Occipital lobe (tissue), 2 donors: ENCODE measurements around the gene DNAI7. TPM values are rescaled to one million over a fixed set of nuclear protein-coding genes. Genes with fewer than 3 reads are reported as not detected.

ENCODE experiments used
- DNase-seq: peaks from one replicate; lab custom pipeline; 2025; lab: John Stamatoyannopoulos, UW
- total RNA-seq: library from RNA; depleted of rRNA; stranded (reverse); fragments of >200 nt; gene quantifications from one replicate; pipeline ENCODE4 v1.2.3, GENCODE V29; 2014

Gene DNAI7, protein sequence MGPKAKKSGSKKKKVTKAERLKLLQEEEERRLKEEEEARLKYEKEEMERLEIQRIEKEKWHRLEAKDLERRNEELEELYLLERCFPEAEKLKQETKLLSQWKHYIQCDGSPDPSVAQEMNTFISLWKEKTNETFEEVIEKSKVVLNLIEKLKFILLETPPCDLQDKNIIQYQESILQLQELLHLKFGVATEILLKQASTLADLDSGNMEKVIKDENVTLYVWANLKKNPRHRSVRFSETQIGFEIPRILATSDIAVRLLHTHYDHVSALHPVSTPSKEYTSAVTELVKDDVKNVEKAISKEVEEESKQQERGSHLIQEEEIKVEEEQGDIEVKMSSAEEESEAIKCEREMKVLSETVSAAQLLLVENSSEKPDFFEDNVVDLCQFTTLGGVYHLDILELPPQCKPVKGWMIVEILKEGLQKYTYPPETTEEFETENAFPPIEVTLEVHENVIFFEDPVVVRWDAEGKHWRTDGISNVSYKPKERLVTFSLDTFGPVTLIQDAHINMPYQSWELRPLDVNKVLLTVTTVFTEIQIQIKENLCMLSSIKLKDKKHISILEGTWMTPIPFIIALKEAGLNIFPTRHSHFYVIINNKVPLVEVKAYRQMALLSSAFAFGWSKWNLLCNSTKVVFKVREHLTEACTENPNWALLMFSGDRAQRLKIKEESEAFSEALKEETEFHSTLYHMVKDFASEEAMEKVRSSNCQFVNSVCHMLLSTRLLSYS
- total RNA-seq = 3.4 TPM

- peak; percentile 89 for DNase-seq
These were observed at the start of gene DNAI7, which contains the start of gene ETFRF1 for GRCh38 chr12:25195056-25195971. Gene DNAI7, minus strand, starts transcription at chr12:25195160. Its CDS starts 82 bp downstream, at chr12:25195078. Gene ETFRF1, plus strand, starts transcription at chr12:25195237. Its CDS starts 8,720 bp downstream, at chr12:25203957.

DNA sequence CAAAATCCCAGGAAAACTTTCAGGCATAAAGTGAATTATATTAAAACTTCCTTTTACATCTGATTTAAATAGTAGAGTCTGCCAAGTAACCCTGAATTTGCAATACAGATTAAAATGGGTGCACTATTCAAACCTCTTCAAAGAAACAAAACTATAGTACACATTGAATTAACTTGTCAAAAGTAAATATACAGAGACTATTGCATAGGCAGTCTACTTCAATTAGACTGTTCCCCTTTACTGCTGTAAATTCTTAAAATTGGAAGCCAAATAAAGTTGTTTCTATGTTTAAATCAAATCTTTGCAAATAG lies 48.7 kb upstream of the DNAI7 start:
- DNase-seq = no peak

GRCh38 chr12:25242981-25243679 lies 48.2 kb upstream of the DNAI7 start:
- no peak for DNase-seq

DNA sequence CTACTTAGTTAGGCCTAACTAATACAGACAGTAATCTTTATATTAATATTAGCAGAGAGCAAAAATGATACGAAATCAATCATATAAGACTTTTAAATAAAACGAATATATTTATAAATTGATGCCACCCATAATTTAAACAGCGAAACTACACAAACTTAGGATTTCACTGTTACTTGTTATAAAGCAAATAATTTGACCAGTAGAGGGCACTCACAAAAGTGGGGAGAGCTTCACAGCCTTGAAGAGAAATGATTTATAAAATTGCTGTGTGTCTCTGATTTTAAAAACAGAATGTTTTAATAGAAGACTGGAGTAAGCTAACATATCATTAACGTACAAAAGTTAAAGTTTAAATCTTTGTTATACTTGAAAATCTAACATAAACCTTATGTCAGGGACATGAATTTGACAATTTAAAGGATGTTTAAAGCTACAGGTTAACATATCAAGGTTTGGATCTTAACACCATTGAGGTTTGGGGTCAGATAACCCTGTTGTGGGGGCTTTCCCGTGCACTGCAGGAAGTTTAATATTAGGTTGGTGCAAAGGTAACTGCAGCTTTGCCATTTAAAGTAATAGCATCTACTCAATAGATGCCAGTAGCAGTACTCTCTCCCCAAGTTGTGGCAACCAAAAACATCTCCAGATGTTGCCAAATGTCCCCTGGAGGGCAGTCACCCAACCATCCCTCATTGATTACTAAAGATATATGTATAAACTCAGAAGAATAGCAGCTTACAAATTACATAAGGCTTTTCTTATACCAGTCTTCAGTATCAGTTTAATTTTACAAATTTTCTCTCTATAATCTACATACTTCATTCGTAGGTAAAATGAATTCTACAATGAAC lies 46.4 kb upstream of the DNAI7 start:
- DNase-seq = no peak

- DNase-seq = no peak
These were observed 41.7 kb upstream of the DNAI7 start for GRCh38 chr12:25236626-25237025.

GRCh38 chr12:25236190-25236589 lies 41.2 kb upstream of the DNAI7 start:
- no peak for DNase-seq

DNA sequence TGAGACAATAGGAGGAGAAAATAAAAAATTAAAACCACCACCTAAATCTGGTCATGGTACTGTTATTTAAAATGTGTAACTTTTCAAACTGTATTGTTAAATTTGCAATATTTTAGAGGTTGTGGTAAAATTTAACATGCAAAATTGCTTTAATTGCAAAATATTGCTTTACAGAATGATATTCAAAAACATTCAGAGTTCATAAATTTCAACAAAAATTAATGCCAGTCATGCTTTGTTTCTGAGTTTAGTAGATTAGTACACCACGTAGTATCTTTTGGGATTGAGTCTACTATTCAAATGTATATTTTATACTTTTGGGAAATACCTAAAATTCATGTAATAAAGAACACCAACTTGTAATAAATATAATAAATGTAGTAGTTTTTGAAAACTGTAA lies 18.4 kb upstream of the DNAI7 start:
- no peak for DNase-seq

DNA sequence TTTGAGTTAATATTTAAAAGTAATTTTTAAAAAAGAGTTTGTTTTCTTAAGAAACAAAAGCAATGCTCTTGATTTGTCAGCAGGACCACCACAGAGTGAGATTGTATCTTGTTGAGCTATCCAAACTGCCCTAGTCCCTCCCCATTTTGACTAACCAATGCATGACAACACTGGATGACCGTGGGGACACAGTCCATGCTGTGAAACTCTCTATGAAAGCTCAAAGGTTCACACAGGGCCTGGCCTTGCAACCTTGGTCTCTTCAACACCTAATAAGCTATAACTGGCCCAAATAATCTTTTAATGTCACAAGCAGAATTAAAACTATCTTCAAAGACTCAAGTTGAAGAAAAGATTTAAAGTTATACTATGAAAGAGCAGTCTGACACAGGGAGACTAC lies 13.6 kb upstream of the DNAI7 start:
- no peak for DNase-seq

DNA sequence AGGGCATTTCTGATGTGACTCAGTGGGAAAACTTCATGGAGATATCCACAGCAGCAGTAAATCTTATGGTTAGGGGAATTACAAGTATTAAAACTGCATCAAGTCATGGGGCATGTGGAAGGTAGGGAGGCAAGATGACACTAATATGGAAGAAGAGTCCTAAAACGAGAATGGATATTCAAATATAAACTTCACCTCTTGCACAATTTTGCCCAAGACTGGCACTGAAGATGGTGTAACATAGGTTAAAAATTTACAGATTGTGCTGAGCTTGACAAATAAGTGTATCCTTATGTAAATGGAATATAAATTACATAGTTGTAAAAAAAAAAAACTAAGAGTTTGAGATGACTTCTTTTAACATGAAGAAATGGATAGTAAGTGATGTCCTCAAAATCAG lies 12.9 kb upstream of the DNAI7 start:
- DNase-seq = no peak

GRCh38 chr12:25207411-25207810 lies 12.5 kb upstream of the DNAI7 start:
- DNase-seq = no peak

DNA sequence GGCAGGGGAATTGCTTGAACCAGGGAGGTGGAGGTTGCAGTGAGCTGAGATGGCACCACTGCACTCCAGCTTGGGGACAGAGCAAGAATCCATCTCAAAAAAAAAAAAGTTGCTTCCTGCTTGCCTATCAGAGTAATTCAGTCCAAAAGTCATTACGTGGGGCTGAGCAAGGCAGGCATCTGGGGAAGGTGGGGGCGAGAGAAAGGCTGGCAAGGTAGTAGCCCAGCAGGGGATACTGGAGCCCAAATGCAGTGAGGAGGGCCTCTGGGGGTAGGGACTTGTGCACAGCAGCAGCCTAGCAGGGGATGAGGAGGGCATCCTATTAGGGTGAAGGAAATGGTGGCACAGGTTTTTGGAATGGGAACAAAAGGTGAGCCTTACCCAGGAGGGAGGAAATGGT lies 7.2 kb upstream of the DNAI7 start:
- DNase-seq = no peak

GRCh38 chr12:25200703-25201102 lies 5.7 kb upstream of the DNAI7 start:
- DNase-seq = no peak

GRCh38 chr12:25197608-25198007 lies 2.6 kb upstream of the DNAI7 start:
- DNase-seq = no peak

DNA sequence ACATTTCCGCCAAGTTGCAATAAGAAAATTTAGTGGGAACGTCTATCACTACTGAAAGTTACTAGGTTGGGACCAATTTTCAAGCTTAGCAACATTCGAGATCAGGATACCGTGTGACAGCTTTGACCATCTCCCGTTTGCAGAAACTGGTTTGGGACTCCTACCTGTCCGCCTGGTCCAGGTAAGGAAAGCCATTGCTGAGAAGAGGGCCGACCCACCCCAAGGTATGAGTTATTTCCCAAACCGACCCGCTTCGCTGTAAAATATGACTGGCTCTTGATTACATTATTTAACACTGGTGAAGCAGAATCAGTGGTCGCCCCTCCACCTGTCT lies 271 bp downstream of the DNAI7 start:
- DNase-seq = no peak

GRCh38 chr12:25194214-25194613 lies 746 bp downstream of the DNAI7 start:
- no peak for DNase-seq

DNA sequence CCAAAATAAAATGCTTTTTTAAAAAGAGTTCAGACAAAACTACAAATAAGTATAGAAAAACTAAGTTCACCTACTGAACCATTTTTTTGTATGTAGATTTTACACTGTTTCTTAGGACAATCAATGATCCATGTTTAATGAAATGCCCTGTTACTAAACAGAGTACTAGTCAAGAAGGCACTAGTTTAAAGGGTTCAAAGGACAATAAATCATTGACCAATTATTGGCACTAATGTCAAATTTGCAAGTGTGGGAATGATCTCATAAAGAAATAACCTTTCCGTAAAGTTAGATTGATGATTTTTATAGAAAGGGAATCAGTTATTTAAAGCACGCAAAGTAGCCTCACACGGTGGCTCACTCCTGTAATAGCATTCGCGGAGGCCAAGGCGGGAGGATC lies 4.2 kb downstream of the DNAI7 start:
- no peak for DNase-seq

DNA sequence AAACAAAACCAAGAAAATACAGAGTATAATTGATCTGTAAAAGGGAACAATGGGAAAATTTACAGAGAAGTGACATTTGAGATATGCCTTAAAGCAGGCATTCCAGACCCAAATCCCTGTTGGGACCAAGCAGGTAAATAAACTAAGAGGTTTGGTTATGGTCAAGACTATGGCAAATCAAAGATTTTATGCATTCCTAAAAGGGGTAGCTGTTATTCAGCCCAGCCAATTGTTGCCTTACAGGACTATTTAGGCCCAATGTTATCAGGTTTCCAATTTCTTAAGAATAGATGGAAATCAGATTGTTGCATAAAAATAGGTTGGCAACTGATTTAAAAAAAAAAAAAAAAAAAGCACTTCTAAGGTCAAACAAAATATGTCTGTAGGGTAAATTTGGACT lies 5.3 kb downstream of the DNAI7 start:
- DNase-seq = no peak

DNA sequence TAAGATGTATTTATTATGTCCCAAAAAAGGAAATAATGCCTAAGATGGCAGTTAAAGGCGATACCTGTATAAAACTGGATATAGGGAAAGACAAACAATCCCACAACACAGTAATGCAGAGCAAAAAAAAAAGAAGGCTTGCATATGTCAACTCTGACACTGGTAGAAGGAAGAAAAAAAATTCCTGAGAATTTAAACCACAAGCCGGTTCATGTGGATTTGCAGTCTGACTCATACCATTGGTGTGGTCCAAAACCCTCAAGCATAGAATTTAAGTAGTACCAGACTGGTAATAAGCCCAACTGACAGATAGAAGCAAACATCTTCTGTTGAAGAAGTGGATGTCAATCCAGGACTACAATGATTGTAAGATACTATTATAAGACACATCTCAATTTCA lies 7.2 kb downstream of the DNAI7 start:
- DNase-seq = no peak

DNA sequence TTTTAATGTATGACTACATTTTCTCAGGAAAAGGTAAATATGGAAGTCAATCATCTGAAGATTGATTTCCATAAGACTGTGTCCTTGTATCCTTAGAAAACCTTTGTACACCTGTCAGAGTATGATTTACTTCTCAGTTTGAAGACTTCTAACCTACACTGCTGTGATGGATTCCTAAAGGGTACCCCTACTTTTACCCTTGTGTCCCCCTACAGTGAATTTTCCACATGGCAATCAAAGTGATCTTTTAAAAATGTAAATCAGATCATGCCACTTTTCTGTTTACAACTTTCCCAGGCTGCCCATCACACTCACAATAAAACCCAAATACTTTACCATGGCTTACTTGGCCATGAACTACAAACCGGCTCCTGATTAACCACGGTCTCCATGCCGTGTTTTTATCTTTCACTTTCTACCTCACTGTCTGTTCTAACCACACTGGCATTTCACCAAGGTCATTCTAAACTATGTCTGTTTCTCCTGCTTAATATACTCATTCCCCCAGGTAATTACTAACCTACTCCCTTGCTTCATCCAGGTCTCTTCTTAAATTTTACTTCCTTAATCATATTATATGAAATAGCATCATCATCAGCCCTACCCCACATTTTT lies 8.1 kb downstream of the DNAI7 start:
- no peak for DNase-seq
